HG02885 (cell line): Measurements from ENCODE around the gene RPL26.

Experiments
- ATAC-seq: cut with Tn5 transposase; IDR thresholded peaks from one replicate; pipeline ENCODE4 v1.9.1; 2021; ENCODE audit warnings: mild to moderate bottlenecking; ENCODE audit not compliant: unreplicated experiment, poor library complexity

Gene RPL26

GRCh38 chr17:8332688-8333087 is 50.3 kb downstream of the RPL26 start:
- no peak for ATAC-seq

GRCh38 chr17:8332128-8332527 is 50.9 kb downstream of the RPL26 start:
- ATAC-seq, result no peak
